Uterus (tissue), 4 donors: Measurements from ENCODE around the gene SCUBE3. TPM values are rescaled to one million over a fixed set of nuclear protein-coding genes. Genes with fewer than 3 reads are reported as not detected.

Source experiments
- DNase-seq, 2 donors: peaks; one replicate each; pipeline ENCODE4 v3.0.0-alpha.2; 2019 to 2020
- H3K27ac ChIP-seq, 2 donors: fragments of 200-600 bp; sonication (generic); 1 replicate in 1 of 2; 2 replicates in 1 of 2; pipeline ENCODE4 v1.5.1; 2016 to 2018
- H3K27me3 ChIP-seq, 2 donors: fragments of 200-600 bp; sonication (generic); one replicate each; pipeline ENCODE4 v1.5.1; 2018 to 2019; ENCODE audit warnings: control low read depth in 1 of 2
- H3K36me3 ChIP-seq, 2 donors: fragments of 200-600 bp; sonication (generic); one replicate each; pipeline ENCODE4 v1.5.1; 2019; ENCODE audit warnings: control low read depth in 1 of 2
- H3K4me1 ChIP-seq, 2 donors: fragments of 200-600 bp; sonication (generic); one replicate each; pipeline ENCODE4 v1.5.1; 2018 to 2019; ENCODE audit warnings: control low read depth in 1 of 2
- H3K4me3 ChIP-seq, 2 donors: fragments of 200-600 bp; sonication (generic); 1 replicate in 1 of 2; 2 replicates in 1 of 2; pipeline ENCODE4 v1.5.1; 2018 to 2019; ENCODE audit warnings: mild to moderate bottlenecking in 1 of 2
- H3K9me3 ChIP-seq, 2 donors: fragments of 200-600 bp; sonication (generic); one replicate each; pipeline ENCODE4 v1.5.1; 2019; ENCODE audit warnings: control low read depth in 1 of 2
- POLR2A ChIP-seq, 2 donors: fragments of 450-650 bp; IDR thresholded peaks; one replicate each; pipeline ENCODE4 v1.6.1; 2016; ENCODE audit warnings: antibody characterized with exemption in 2 of 2, mild to moderate bottlenecking in 1 of 2, moderate library complexity in 1 of 2
- intact Hi-C: fragments of 100-400 bp; cut with DNase I; formaldehyde crosslinking; loops from one replicate; pipeline ENCODE4 v1.15.1; 2023; ENCODE audit warnings: low total_unique reads
- total RNA-seq, 4 donors: library from RNA; depleted of rRNA in 3 of 4; stranded (reverse); fragments of >200 nt in 3 of 4; gene quantifications; one replicate each; pipeline versions ENCODE4 v1.1.0 to v1.2.4, GENCODE V29; 2014 to 2023
- TF ChIP-seq, protein P1 (sequence below), 4 experiments: fragments of 200-600 bp in 2 of 4; fragments of 450-650 bp in 2 of 4; sonication (generic) in 2 of 4; IDR thresholded peaks; one replicate each; pipeline ENCODE4 v1.5.1; 2016 to 2019; ENCODE audit warnings: antibody characterized with exemption in 4 of 4, mild to moderate bottlenecking in 2 of 4, moderate library complexity in 1 of 4
- donor health status: DM: yes; HTN: yes; CAD: no.

SCUBE3 gene
- total RNA-seq, 4 donors from 2014 or later: 0.61 to 3.3 TPM; not detected in 2

- no peak overlapping the region for H3K4me3 ChIP-seq
- no peak overlapping the region for H3K27ac ChIP-seq
- no peaks in the 10 kb centered on the region for H3K4me1 ChIP-seq
- H3K27me3 ChIP-seq: no peaks in the 10 kb centered on the region
- TF ChIP-seq POLR2A (IDR thresholded peaks at IDR 0.05): no peak
- TF ChIP-seq, protein P1, sequence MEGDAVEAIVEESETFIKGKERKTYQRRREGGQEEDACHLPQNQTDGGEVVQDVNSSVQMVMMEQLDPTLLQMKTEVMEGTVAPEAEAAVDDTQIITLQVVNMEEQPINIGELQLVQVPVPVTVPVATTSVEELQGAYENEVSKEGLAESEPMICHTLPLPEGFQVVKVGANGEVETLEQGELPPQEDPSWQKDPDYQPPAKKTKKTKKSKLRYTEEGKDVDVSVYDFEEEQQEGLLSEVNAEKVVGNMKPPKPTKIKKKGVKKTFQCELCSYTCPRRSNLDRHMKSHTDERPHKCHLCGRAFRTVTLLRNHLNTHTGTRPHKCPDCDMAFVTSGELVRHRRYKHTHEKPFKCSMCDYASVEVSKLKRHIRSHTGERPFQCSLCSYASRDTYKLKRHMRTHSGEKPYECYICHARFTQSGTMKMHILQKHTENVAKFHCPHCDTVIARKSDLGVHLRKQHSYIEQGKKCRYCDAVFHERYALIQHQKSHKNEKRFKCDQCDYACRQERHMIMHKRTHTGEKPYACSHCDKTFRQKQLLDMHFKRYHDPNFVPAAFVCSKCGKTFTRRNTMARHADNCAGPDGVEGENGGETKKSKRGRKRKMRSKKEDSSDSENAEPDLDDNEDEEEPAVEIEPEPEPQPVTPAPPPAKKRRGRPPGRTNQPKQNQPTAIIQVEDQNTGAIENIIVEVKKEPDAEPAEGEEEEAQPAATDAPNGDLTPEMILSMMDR (IDR thresholded peaks at IDR 0.05): no peak
- no peaks in the 10 kb centered on the region for H3K9me3 ChIP-seq
- no peaks in the 10 kb centered on the region for H3K36me3 ChIP-seq
- no peak for DNase-seq
- intact Hi-C loops: no loop called here
Observed at GRCh38 chr6:35262596-35262995, 48.8 kb downstream of the SCUBE3 start.

DNA sequence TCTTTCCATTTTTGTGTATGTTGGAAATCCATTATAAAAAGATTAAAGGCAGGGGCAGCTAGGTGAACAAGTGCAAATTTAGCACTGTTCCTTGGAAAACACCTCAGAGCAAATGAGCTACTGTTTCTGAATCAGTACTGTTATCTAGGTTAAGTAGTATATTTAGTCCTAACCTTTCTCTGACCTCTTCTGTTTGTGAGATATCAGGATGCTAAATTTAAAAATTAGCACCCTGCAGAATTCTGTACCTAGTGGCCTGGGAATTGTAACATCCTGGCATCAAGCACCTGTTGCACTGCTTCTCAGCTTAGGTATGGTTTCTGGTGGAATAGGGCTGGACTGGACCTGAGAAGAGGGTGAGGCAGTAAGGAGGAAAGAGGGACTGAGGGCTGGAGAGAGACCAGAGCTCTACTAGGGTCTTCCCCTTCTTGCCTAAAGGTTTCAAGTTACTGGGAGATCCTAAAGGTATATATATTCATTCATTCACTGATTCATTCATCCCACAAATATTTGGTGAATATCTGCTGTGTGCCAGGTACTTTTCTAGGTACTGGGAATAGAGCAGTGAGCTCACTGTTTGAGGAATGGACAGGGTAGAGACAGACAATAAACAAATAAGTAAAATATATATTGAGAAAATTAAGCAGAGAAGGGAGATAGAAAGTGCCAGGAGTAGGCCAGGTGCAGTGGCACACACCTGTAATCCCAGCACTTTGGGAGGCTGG is 51.0 kb downstream of the SCUBE3 start:
- Histone ChIP-seq H3K27ac (no peak overlapping the region), H3K27me3 (no peaks in the 10 kb centered on the region), H3K4me3 (no peak overlapping the region), H3K9me3 (no peaks in the 10 kb centered on the region), H3K4me1 (no peaks in the 10 kb centered on the region), H3K36me3 (no peaks in the 10 kb centered on the region)
- TF ChIP-seq, protein P1 (IDR thresholded peaks at IDR 0.05): no peak
- no peak for TF ChIP-seq POLR2A (IDR thresholded peaks at IDR 0.05)
- no peak for DNase-seq
- intact Hi-C loops: no loop called here

DNA sequence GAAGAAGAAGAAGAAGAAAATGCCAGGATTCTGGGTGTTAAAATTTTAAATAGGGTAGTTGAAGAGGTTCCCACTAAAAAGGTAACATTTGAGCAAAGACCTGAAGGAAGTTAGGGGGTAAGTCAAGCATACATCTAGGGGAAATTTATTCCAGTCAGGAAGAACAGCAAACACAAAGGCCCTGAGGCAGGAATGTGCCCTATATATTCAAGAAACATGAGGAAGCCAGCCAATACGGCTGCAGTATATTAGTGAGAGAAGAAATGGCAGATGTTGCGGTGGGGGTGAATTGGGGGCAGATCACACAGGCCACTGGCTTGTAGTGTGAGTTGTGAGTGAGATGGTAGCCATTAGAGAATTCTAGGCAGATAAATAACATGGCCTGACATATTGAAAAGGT is 51.8 kb downstream of the SCUBE3 start:
- H3K4me1 ChIP-seq: no peaks in the 10 kb centered on the region
- intact Hi-C loops: no loop called here
- DNase-seq: no peak
- no peaks in the 10 kb centered on the region for H3K27me3 ChIP-seq
- H3K9me3 ChIP-seq: no peaks in the 10 kb centered on the region
- no peaks in the 10 kb centered on the region for H3K36me3 ChIP-seq
- H3K4me3 ChIP-seq: no peak overlapping the region
- H3K27ac ChIP-seq: no peak overlapping the region
- TF ChIP-seq, protein P1 (IDR thresholded peaks at IDR 0.05): no peak
- no peak for TF ChIP-seq POLR2A (IDR thresholded peaks at IDR 0.05)

DNA sequence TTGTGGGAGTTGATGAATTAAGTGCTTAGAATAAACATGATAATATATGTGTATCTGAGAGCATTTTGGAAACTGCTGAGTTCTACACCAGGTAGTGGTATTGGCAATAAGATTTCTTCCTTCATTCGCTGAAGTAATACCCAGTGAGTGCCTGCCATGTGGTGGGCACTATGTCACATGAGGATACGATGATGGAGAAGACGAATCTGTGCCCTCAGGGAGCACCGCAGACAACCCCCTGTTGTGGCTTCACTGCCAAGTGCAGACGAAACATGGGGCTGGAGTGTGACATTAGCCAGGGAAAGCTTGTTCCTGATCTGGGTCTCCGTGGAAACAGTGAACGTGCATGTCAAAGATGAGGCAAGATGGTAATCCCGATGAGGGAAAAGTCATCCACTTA is 53.7 kb downstream of the SCUBE3 start:
- Histone ChIP-seq H3K27ac (no peak overlapping the region), H3K4me1 (no peaks in the 10 kb centered on the region), H3K9me3 (no peaks in the 10 kb centered on the region), H3K4me3 (no peak overlapping the region), H3K27me3 (no peaks in the 10 kb centered on the region), H3K36me3 (no peaks in the 10 kb centered on the region)
- intact Hi-C loops: no loop called here
- DNase-seq: no peak
- TF ChIP-seq, protein P1 (IDR thresholded peaks at IDR 0.05): no peak
- no peak for TF ChIP-seq POLR2A (IDR thresholded peaks at IDR 0.05)

GRCh38 chr6:35267897-35268296 is 54.1 kb downstream of the SCUBE3 start:
- no peak overlapping the region for H3K27ac ChIP-seq
- H3K4me3 ChIP-seq: no peak overlapping the region
- H3K9me3 ChIP-seq: no peaks in the 10 kb centered on the region
- intact Hi-C loops: no loop called here
- DNase-seq: no peak
- H3K4me1 ChIP-seq: no peaks in the 10 kb centered on the region
- H3K36me3 ChIP-seq: no peaks in the 10 kb centered on the region
- TF ChIP-seq, protein P1 (IDR thresholded peaks at IDR 0.05): no peak
- no peak for TF ChIP-seq POLR2A (IDR thresholded peaks at IDR 0.05)
- no peaks in the 10 kb centered on the region for H3K27me3 ChIP-seq
